ENCODE measurements around the gene MSH6.

DNA sequence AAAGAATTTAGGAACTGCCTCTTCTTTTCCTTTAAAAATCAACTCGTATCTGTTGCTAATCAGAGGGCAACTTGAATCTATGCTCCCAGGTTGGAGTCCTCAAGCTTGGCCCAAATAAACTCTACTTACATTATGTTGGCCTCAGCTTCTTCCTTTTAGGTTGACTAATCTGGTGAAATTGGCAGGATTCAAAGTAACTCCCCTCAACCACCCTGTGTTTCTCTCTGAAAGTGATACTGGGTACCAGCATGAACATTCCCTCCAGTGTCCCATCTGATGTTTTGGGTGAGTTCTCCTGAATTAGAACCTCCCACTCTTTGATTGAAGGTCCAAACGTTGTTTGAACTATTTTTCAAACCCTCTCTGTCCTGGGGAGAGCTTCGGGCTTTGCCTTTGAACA is 41.3 kb upstream of the MSH6 start:
- TF ChIP-seq, protein P1, sequence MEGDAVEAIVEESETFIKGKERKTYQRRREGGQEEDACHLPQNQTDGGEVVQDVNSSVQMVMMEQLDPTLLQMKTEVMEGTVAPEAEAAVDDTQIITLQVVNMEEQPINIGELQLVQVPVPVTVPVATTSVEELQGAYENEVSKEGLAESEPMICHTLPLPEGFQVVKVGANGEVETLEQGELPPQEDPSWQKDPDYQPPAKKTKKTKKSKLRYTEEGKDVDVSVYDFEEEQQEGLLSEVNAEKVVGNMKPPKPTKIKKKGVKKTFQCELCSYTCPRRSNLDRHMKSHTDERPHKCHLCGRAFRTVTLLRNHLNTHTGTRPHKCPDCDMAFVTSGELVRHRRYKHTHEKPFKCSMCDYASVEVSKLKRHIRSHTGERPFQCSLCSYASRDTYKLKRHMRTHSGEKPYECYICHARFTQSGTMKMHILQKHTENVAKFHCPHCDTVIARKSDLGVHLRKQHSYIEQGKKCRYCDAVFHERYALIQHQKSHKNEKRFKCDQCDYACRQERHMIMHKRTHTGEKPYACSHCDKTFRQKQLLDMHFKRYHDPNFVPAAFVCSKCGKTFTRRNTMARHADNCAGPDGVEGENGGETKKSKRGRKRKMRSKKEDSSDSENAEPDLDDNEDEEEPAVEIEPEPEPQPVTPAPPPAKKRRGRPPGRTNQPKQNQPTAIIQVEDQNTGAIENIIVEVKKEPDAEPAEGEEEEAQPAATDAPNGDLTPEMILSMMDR (conservative IDR thresholded peaks at IDR 0.05; ENCODE audit: low read length): no peak
- no peak for TF ChIP-seq EZH2phosphoT487 (IDR thresholded peaks at IDR 0.05; ENCODE audit: borderline replicate concordance, low read depth, low read length)

Data from OCI-LY7 (cell line).